Measurements from ENCODE around the gene UBR4.

The UBR4 gene

GRCh38 chr1:19088717-19089442 lies 121.2 kb downstream of the UBR4 start:
- Histone ChIP-seq H3K4me1 (ENCODE audit: low read length) (no peaks in the 10 kb centered on the region), H3K4me2 (ENCODE audit: low read depth, low read length) (no peak overlapping the region), H3K9ac (ENCODE audit: low read length) (no peak overlapping the region), H3K9me2 (replicated peaks; ENCODE audit: insufficient read depth, low read length) (no peaks in the 10 kb centered on the region), H3K36me3 (replicated peaks; ENCODE audit: insufficient read depth, low read length) (peaks cover 3% of the 10 kb centered on the region; the same call in 1 of the 2 replicates), H3K79me2 (ENCODE audit: low read length) (no peaks in the 10 kb centered on the region), H3K4me3 (ENCODE audit: low read length) (no peak overlapping the region), H3F3A (ENCODE audit: insufficient read depth, low read length) (no peaks in the 10 kb centered on the region), H4K20me1 (ENCODE audit: insufficient read depth, low read length) (no peaks in the 10 kb centered on the region), H2AFZ (ENCODE audit: low read length) (no peak overlapping the region), H3K9me3 (replicated peaks; ENCODE audit: insufficient read depth, low read length) (no peaks in the 10 kb centered on the region), H3K27me3 (replicated peaks; ENCODE audit: insufficient read depth, low read length) (no peaks in the 10 kb centered on the region), H3K27ac (ENCODE audit: low read length) (no peak overlapping the region)
- DNase-seq, result no peak
- TF ChIP-seq EZH2 (optimal IDR thresholded peaks at IDR 0.05; ENCODE audit: low read depth, low read length) (no peak), CTCF (IDR thresholded peaks at IDR 0.05; ENCODE audit: low read length) (no peak), EZH2phosphoT487 (IDR thresholded peaks at IDR 0.05; ENCODE audit: low read length) (no peak)

- no peak overlapping the region for H3K4me3 ChIP-seq (ENCODE audit: low read length)
- peaks cover 3% of the 10 kb centered on the region; the same call in 1 of the 2 replicates for H3K36me3 ChIP-seq (replicated peaks; ENCODE audit: insufficient read depth, low read length)
- no peaks in the 10 kb centered on the region for H3K27me3 ChIP-seq (replicated peaks; ENCODE audit: insufficient read depth, low read length)
- TF ChIP-seq EZH2phosphoT487 (IDR thresholded peaks at IDR 0.05; ENCODE audit: low read length), result no peak
- TF ChIP-seq CTCF (IDR thresholded peaks at IDR 0.05; ENCODE audit: low read length), result no peak
- no peak for TF ChIP-seq EZH2 (optimal IDR thresholded peaks at IDR 0.05; ENCODE audit: low read depth, low read length)
- H3K27ac ChIP-seq (ENCODE audit: low read length), result no peak overlapping the region
- H3K4me1 ChIP-seq (ENCODE audit: low read length), result no peaks in the 10 kb centered on the region
- no peaks in the 10 kb centered on the region for H3K9me2 ChIP-seq (replicated peaks; ENCODE audit: insufficient read depth, low read length)
- no peak overlapping the region for H2AFZ ChIP-seq (ENCODE audit: low read length)
- no peaks in the 10 kb centered on the region for H3K79me2 ChIP-seq (ENCODE audit: low read length)
- no peak overlapping the region for H3K9ac ChIP-seq (ENCODE audit: low read length)
- H3K9me3 ChIP-seq (replicated peaks; ENCODE audit: insufficient read depth, low read length), result no peaks in the 10 kb centered on the region
- DNase-seq, result no peak
- no peaks in the 10 kb centered on the region for H4K20me1 ChIP-seq (ENCODE audit: insufficient read depth, low read length)
- H3K4me2 ChIP-seq (ENCODE audit: low read depth, low read length), result no peak overlapping the region
- no peaks in the 10 kb centered on the region for H3F3A ChIP-seq (ENCODE audit: insufficient read depth, low read length)
Measured at GRCh38 chr1:19087737-19088594, 122.1 kb downstream of the UBR4 start.

GRCh38 chr1:19087017-19087736 lies 122.9 kb downstream of the UBR4 start:
- H3K4me2 ChIP-seq (ENCODE audit: low read depth, low read length), result no peak overlapping the region
- no peak overlapping the region for H3K27ac ChIP-seq (ENCODE audit: low read length)
- H3K9me2 ChIP-seq (replicated peaks; ENCODE audit: insufficient read depth, low read length), result no peaks in the 10 kb centered on the region
- no peak for TF ChIP-seq CTCF (IDR thresholded peaks at IDR 0.05; ENCODE audit: low read length)
- no peak for TF ChIP-seq EZH2phosphoT487 (IDR thresholded peaks at IDR 0.05; ENCODE audit: low read length)
- no peak overlapping the region for H3K9ac ChIP-seq (ENCODE audit: low read length)
- peaks cover 3% of the 10 kb centered on the region; the same call in 1 of the 2 replicates for H3K36me3 ChIP-seq (replicated peaks; ENCODE audit: insufficient read depth, low read length)
- no peak for DNase-seq
- no peaks in the 10 kb centered on the region for H3K4me1 ChIP-seq (ENCODE audit: low read length)
- H3K27me3 ChIP-seq (replicated peaks; ENCODE audit: insufficient read depth, low read length), result no peaks in the 10 kb centered on the region
- H4K20me1 ChIP-seq (ENCODE audit: insufficient read depth, low read length), result no peaks in the 10 kb centered on the region
- no peaks in the 10 kb centered on the region for H3K9me3 ChIP-seq (replicated peaks; ENCODE audit: insufficient read depth, low read length)
- H3K79me2 ChIP-seq (ENCODE audit: low read length), result no peaks in the 10 kb centered on the region
- H3K4me3 ChIP-seq (ENCODE audit: low read length), result no peak overlapping the region
- no peaks in the 10 kb centered on the region for H3F3A ChIP-seq (ENCODE audit: insufficient read depth, low read length)
- no peak overlapping the region for H2AFZ ChIP-seq (ENCODE audit: low read length)
